MCF 10A (cell line): ENCODE data around the gene ZNF469. TPM values are rescaled to one million over a fixed set of nuclear protein-coding genes. Genes with fewer than 3 reads are reported as not detected.

ENCODE experiments used
- BruUV-seq: library from RNA; stranded (reverse); fragments of 400-500 nt; replicated peaks from 2 replicates; lab custom pipeline; 2021; lab: Mats Ljungman, UMichigan
- CTCF ChIA-PET: fragments of 300-600 bp; sonication (Branson Sonifier 250); formaldehyde crosslinking; extraction: SDS; loops from one replicate; lab custom pipeline; 2021; ENCODE audit warnings: antibody characterized with exemption, inconsistent platforms; lab: Yijun Ruan, JAX
- POLR2A ChIA-PET: fragments of 300-600, 350-650 bp; sonication (Branson Sonifier 250); formaldehyde crosslinking; extraction: SDS; loops from one replicate; lab custom pipeline; 2020; ENCODE audit warnings: antibody characterized with exemption, inconsistent platforms; lab: Yijun Ruan, JAX
- DNase-seq: peaks from one replicate; pipeline ENCODE4 v3.0.0-alpha.2; 2018; ENCODE audit not compliant: unreplicated experiment
- H3K27ac Mint-ChIP-seq: one replicate; pipeline ENCODE4 v1.8.0; 2022; ENCODE audit warnings: mild to moderate bottlenecking, low read depth, mixed read lengths; ENCODE audit not compliant: unreplicated experiment
- H3K27me3 Mint-ChIP-seq: one replicate; pipeline ENCODE4 v1.8.0; 2022; ENCODE audit warnings: mixed read lengths; ENCODE audit not compliant: insufficient read depth, unreplicated experiment
- H3K36me3 Mint-ChIP-seq: one replicate; pipeline ENCODE4 v1.8.0; 2022; ENCODE audit warnings: mild to moderate bottlenecking, moderate library complexity, mixed read lengths; ENCODE audit not compliant: insufficient read depth, unreplicated experiment
- H3K4me1 Mint-ChIP-seq: one replicate; pipeline ENCODE4 v1.8.0; 2022; ENCODE audit warnings: mixed read lengths; ENCODE audit not compliant: insufficient read depth, unreplicated experiment
- H3K4me3 Mint-ChIP-seq: one replicate; pipeline ENCODE4 v1.8.0; 2022; ENCODE audit warnings: mild to moderate bottlenecking, moderate library complexity, mixed read lengths; ENCODE audit not compliant: unreplicated experiment
- H3K9me3 Mint-ChIP-seq: one replicate; pipeline ENCODE4 v1.8.0; 2022; ENCODE audit warnings: mixed read lengths; ENCODE audit not compliant: unreplicated experiment
- intact Hi-C: fragments of 100-400 bp; cut with micrococcal nuclease; formaldehyde crosslinking; loops from 2 replicates; pipeline ENCODE4 v1.14.1; 2022
- total RNA-seq: library from RNA; stranded (reverse); gene quantifications from 2 replicates; pipeline ENCODE4 v1.2.3, GENCODE V29; 2022
- TF ChIP-seq, protein P1 (sequence below): fragments of 200-600 bp; IDR thresholded peaks from one replicate; pipeline ENCODE4 v1.8.0; 2022; ENCODE audit warnings: antibody characterized with exemption, mild to moderate bottlenecking; ENCODE audit not compliant: unreplicated experiment

ZNF469 gene
- total RNA-seq, 1 experiment from 2014 or later, result not detected

DNA sequence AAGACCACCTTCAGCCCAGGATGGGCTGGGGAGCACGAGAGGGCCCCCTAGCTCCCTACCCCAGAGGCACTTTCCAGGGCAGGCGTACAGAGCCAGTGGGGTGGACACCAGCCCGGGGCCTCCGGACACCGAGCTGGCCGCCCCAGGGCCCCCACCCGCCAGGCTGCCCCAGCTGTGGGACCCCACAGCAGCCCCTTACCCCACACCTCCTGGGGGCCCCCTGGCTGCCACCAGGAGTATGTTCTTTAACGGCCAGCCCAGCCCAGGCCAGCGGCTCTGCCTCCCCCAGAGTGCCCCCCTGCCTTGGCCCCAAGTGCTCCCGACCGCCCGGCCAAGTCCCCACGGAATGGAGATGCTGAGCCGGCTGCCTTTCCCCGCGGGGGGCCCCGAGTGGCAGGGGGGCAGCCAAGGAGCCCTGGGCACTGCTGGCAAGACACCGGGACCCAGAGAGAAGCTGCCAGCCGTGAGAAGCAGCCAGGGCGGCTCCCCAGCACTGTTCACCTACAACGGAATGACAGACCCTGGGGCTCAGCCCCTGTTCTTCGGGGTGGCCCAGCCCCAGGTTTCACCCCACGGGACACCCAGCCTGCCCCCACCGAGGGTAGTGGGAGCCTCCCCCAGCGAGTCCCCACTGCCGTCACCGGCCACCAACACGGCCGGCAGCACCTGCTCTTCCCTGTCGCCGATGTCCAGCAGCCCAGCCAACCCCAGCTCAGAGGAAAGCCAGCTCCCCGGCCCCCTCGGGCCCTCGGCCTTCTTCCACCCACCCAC lies 46.0 kb downstream of the ZNF469 start:
- TF ChIP-seq, protein P1, sequence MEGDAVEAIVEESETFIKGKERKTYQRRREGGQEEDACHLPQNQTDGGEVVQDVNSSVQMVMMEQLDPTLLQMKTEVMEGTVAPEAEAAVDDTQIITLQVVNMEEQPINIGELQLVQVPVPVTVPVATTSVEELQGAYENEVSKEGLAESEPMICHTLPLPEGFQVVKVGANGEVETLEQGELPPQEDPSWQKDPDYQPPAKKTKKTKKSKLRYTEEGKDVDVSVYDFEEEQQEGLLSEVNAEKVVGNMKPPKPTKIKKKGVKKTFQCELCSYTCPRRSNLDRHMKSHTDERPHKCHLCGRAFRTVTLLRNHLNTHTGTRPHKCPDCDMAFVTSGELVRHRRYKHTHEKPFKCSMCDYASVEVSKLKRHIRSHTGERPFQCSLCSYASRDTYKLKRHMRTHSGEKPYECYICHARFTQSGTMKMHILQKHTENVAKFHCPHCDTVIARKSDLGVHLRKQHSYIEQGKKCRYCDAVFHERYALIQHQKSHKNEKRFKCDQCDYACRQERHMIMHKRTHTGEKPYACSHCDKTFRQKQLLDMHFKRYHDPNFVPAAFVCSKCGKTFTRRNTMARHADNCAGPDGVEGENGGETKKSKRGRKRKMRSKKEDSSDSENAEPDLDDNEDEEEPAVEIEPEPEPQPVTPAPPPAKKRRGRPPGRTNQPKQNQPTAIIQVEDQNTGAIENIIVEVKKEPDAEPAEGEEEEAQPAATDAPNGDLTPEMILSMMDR, result no peak
- Mint-ChIP-seq H3K27me3 (no peaks in the 10 kb centered on the region), H3K9me3 (no peaks in the 10 kb centered on the region), H3K4me3 (no peak overlapping the region), H3K36me3 (no peaks in the 10 kb centered on the region), H3K27ac (no peak overlapping the region), H3K4me1 (peaks cover 6% of the 10 kb centered on the region)
- ChIA-PET POLR2A (no interaction called here), CTCF (no interaction called here)
- no peak for DNase-seq
- intact Hi-C loops, result no loop called here
- no TSS peak for BruUV-seq

DNA sequence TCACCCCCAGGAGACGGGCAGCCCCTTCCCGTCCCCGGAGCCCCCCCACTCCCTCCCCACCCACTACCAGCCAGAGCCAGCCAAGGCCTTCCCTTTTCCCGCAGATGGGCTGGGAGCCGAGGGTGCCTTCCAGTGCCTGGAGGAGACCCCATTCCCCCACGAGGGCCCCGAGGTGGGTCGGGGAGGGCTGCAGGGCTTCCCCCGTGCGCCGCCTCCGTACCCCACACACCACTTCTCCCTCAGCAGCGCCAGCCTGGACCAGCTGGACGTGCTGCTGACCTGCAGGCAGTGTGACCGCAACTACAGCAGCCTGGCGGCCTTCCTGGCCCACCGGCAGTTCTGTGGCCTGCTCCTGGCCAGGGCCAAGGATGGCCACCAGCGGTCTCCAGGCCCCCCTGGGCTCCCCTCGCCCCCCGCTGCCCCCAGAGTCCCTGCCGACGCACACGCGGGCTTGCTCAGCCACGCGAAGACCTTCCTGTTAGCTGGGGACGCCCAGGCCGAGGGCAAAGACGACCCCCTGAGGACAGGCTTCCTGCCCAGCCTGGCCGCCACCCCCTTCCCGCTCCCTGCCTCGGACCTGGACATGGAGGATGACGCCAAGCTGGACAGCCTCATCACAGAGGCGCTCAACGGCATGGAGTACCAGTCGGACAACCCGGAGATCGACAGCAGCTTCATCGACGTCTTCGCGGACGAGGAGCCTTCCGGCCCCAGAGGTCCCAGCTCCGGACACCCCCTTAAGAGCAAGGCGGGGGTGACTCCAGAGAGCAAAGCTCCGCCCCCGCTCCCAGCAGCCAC lies 46.8 kb downstream of the ZNF469 start:
- ChIA-PET POLR2A (no interaction called here), CTCF (no interaction called here)
- Mint-ChIP-seq H3K27ac (no peak overlapping the region), H3K9me3 (no peaks in the 10 kb centered on the region), H3K4me3 (no peak overlapping the region), H3K36me3 (no peaks in the 10 kb centered on the region), H3K27me3 (no peaks in the 10 kb centered on the region), H3K4me1 (peaks cover 6% of the 10 kb centered on the region)
- no peak for DNase-seq
- TF ChIP-seq, protein P1, result no peak
- no TSS peak for BruUV-seq
- intact Hi-C loops, result loop anchor here (10.0 kb wide), 1 partner anchor 655 kb away; no protein-coding TSS in a partner anchor

DNA sequence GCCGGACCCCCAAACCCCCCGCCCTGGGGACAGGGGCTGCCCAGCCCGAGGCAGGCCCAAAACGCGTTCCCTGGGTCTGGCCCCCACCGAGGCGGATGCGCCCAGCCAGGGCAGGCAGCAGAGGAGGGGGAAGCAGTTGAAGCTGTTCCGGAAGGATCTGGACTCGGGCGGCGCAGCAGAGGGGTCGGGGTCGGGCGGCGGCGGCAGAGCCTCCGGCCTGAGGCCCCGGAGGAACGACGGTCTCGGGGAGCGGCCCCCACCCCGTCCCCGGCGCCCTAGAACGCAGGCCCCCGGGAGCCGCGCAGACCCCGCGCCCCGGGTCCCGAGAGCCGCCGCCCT lies 47.4 kb downstream of the ZNF469 start:
- Mint-ChIP-seq H3K9me3 (no peaks in the 10 kb centered on the region), H3K4me3 (no peak overlapping the region), H3K4me1 (peaks cover 1% of the 10 kb centered on the region), H3K27me3 (no peaks in the 10 kb centered on the region), H3K27ac (no peak overlapping the region), H3K36me3 (no peaks in the 10 kb centered on the region)
- POLR2A ChIA-PET, result no interaction called here
- DNase-seq, result no peak
- intact Hi-C loops, result loop anchor here (10.0 kb wide), 1 partner anchor 655 kb away; no protein-coding TSS in a partner anchor
- TF ChIP-seq, protein P1, result no peak
- BruUV-seq, result no TSS peak
- CTCF ChIA-PET, result no interaction called here
